CD8-positive, alpha-beta memory T cell (primary cell): ENCODE measurements around the gene RGS1. TPM values are rescaled to one million over a fixed set of nuclear protein-coding genes. Genes with fewer than 3 reads are reported as not detected.

Experiments
- CTCF ChIA-PET: fragments of 350-600 bp; sonication (Branson Sonifier 250); formaldehyde crosslinking; loops from one replicate; lab custom pipeline; 2021; ENCODE audit warnings: antibody characterized with exemption; lab: Charles Lee
- POLR2A ChIA-PET: fragments of 350-600 bp; sonication (Branson Sonifier 250); formaldehyde crosslinking; loops from one replicate; lab custom pipeline; 2021; ENCODE audit warnings: antibody characterized with exemption; lab: Charles Lee
- DNase-seq, 5 donors: peaks; one replicate each; pipeline versions ENCODE4 v3.0.0 to v3.0.0-alpha.2; 2020 to 2022; ENCODE audit warnings: mixed read lengths in 1 of 5
- H3K27ac ChIP-seq: one replicate; pipeline ENCODE4 v1.7.0; 2013; ENCODE audit warnings: low read depth, mild to moderate bottlenecking, low read length, moderate library complexity
- H3K27me3 ChIP-seq: 2 replicates; pipeline ENCODE4 v1.7.0; 2013; ENCODE audit warnings: low read length, mild to moderate bottlenecking; ENCODE audit not compliant: insufficient read depth, poor library complexity, severe bottlenecking
- H3K36me3 ChIP-seq: 2 replicates; pipeline ENCODE4 v1.7.0; 2013; ENCODE audit warnings: mild to moderate bottlenecking, low read length, moderate library complexity; ENCODE audit not compliant: insufficient read depth
- H3K4me1 ChIP-seq: 2 replicates; pipeline ENCODE4 v1.7.0; 2013; ENCODE audit warnings: mild to moderate bottlenecking, low read length, moderate library complexity; ENCODE audit not compliant: insufficient read depth
- H3K4me3 ChIP-seq: 2 replicates; pipeline ENCODE4 v1.7.0; 2013; ENCODE audit warnings: mild to moderate bottlenecking, low read length
- H3K9me3 ChIP-seq: 2 replicates; pipeline ENCODE4 v1.7.0; 2013; ENCODE audit warnings: mild to moderate bottlenecking, low read length
- H3K27ac Mint-ChIP-seq, 8 donors: one replicate each; pipeline ENCODE4 v1.8.0; 2020 to 2021; ENCODE audit warnings: mixed read lengths in 8 of 8, mild to moderate bottlenecking in 6 of 8, inconsistent platforms in 3 of 8, moderate library complexity in 3 of 8
- H3K27me3 Mint-ChIP-seq, 2 donors: one replicate each; pipeline ENCODE4 v1.8.0; 2020 to 2021; ENCODE audit warnings: mixed read lengths in 2 of 2, mild to moderate bottlenecking in 1 of 2, moderate library complexity in 1 of 2
- H3K36me3 Mint-ChIP-seq, 3 donors: one replicate each; pipeline ENCODE4 v1.8.0; 2020 to 2021; ENCODE audit warnings: mixed read lengths in 3 of 3, inconsistent platforms in 1 of 3, mild to moderate bottlenecking in 1 of 3
- H3K4me1 Mint-ChIP-seq, 3 donors: one replicate each; pipeline ENCODE4 v1.8.0; 2020 to 2021; ENCODE audit warnings: mixed read lengths in 3 of 3, inconsistent platforms in 1 of 3, mild to moderate bottlenecking in 1 of 3
- H3K4me3 Mint-ChIP-seq, 7 donors: one replicate each; pipeline ENCODE4 v1.8.0; 2020 to 2021; ENCODE audit warnings: mixed read lengths in 7 of 7, mild to moderate bottlenecking in 6 of 7, moderate library complexity in 4 of 7, inconsistent platforms in 2 of 7
- H3K9me3 Mint-ChIP-seq, 5 donors: one replicate each; pipeline ENCODE4 v1.8.0; 2020 to 2022; ENCODE audit warnings: mixed read lengths in 5 of 5, mild to moderate bottlenecking in 3 of 5, moderate library complexity in 2 of 5, inconsistent platforms in 1 of 5
- polyA plus RNA-seq: library from polyadenylated mRNA; unstranded; fragments of 300-500 nt; fragmentation: Illumina TruSeq; gene quantifications from one replicate; pipeline ENCODE4 v1.2.3, GENCODE V29; 2021
- total RNA-seq, 2 experiments: library from RNA; stranded (reverse); gene quantifications; one replicate each; pipeline ENCODE4 v1.2.3, GENCODE V29; 2021

RGS1 gene
- total and polyA plus RNA-seq, 3 experiments from 2014 or later: 56.8 to 82.9 (median 59.6) TPM

DNA sequence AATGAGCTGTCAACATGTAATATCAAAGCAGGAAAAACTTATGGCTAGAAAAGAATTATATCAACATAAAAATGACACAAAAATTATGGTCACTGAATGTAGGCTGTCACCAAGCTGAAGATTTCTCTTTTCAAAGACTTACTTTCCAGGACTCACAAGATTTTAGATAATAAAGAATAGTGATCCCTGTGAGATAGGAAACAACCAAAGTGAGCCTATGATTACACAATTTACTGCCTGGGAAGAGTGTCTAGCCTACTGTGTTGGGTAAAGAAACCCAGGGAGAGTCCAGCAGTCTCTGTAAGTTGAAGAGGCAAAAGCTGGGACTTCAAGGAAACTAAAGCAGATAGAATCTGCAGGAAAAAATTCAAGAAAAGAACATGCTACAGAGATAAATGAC, 20.2 kb upstream of the RGS1 start:
- Mint-ChIP-seq H3K27ac (no peak overlapping the region), H3K36me3 (peaks cover 0 to 2% (median 0%) of the 10 kb centered on the region in 3 donors), H3K4me3 (no peak overlapping the region), H3K27me3 (peaks cover 0 to 2% of the 10 kb centered on the region in 2 donors), H3K9me3 (no peaks in the 10 kb centered on the region), H3K4me1 (peaks cover 34 to 45% (median 42%) of the 10 kb centered on the region in 3 donors)
- no peaks in the 10 kb centered on the region for H3K27me3 ChIP-seq
- no peak for DNase-seq
- ChIA-PET POLR2A (interaction anchor here (0.7 kb wide), 1 partner anchor 12 kb away, joined by 3 read pairs; no protein-coding TSS in a partner anchor), CTCF (no interaction called here)
- no peak overlapping the region for H3K4me3 ChIP-seq
- H3K36me3 ChIP-seq: no peaks in the 10 kb centered on the region
- no peak overlapping the region for H3K27ac ChIP-seq
- H3K9me3 ChIP-seq: no peaks in the 10 kb centered on the region
- H3K4me1 ChIP-seq: peaks cover 12% of the 10 kb centered on the region

- Histone ChIP-seq H3K9me3 (no peaks in the 10 kb centered on the region), H3K4me1 (peaks cover 1% of the 10 kb centered on the region), H3K27ac (no peak overlapping the region), H3K36me3 (no peaks in the 10 kb centered on the region), H3K4me3 (no peak overlapping the region), H3K27me3 (no peaks in the 10 kb centered on the region)
- peaks cover 25 to 26% (median 26%) of the 10 kb centered on the region in 3 donors for H3K4me1 Mint-ChIP-seq
- CTCF ChIA-PET: no interaction called here
- H3K4me3 Mint-ChIP-seq: no peak overlapping the region
- no peak for DNase-seq
- peaks cover 0 to 2% of the 10 kb centered on the region in 2 donors for H3K27me3 Mint-ChIP-seq
- peak overlapping the region in 2 of 8 donors; percentile 64 to 76 for H3K27ac Mint-ChIP-seq
- H3K36me3 Mint-ChIP-seq: peaks cover 0 to 2% (median 0%) of the 10 kb centered on the region in 3 donors
- H3K9me3 Mint-ChIP-seq: no peaks in the 10 kb centered on the region
- POLR2A ChIA-PET: no interaction called here
These were observed 17.6 kb upstream of the RGS1 start for GRCh38 chr1:192557841-192558595.

GRCh38 chr1:192559115-192560006, 16.2 kb upstream of the RGS1 start:
- DNase-seq: no peak
- Histone ChIP-seq H3K4me1 (no peaks in the 10 kb centered on the region), H3K9me3 (no peaks in the 10 kb centered on the region), H3K27me3 (no peaks in the 10 kb centered on the region), H3K27ac (no peak overlapping the region), H3K36me3 (no peaks in the 10 kb centered on the region), H3K4me3 (no peak overlapping the region)
- Mint-ChIP-seq H3K36me3 (peaks cover 0 to 2% (median 1%) of the 10 kb centered on the region in 3 donors), H3K4me3 (peak overlapping the region in 1 of 7 donors; percentile 24), H3K27ac (peak overlapping the region; percentile 4 to 89 (median 52)), H3K27me3 (peaks cover 0 to 2% of the 10 kb centered on the region in 2 donors), H3K4me1 (peaks cover 17 to 19% (median 18%) of the 10 kb centered on the region in 3 donors), H3K9me3 (no peaks in the 10 kb centered on the region)
- ChIA-PET POLR2A (no interaction called here), CTCF (no interaction called here)

- H3K27ac Mint-ChIP-seq: peak overlapping the region in 1 of 8 donors; percentile 15
- Histone ChIP-seq H3K4me1 (peaks cover 8% of the 10 kb centered on the region), H3K27ac (no peak overlapping the region), H3K4me3 (no peak overlapping the region), H3K27me3 (no peaks in the 10 kb centered on the region), H3K9me3 (no peaks in the 10 kb centered on the region), H3K36me3 (no peaks in the 10 kb centered on the region)
- no peak overlapping the region for H3K4me3 Mint-ChIP-seq
- peaks cover 26 to 35% (median 31%) of the 10 kb centered on the region in 3 donors for H3K4me1 Mint-ChIP-seq
- peaks cover 0 to 7% (median 2%) of the 10 kb centered on the region in 3 donors for H3K36me3 Mint-ChIP-seq
- H3K27me3 Mint-ChIP-seq: peaks cover 0 to 2% of the 10 kb centered on the region in 2 donors
- ChIA-PET CTCF (no interaction called here), POLR2A (no interaction called here)
- DNase-seq: no peak
- H3K9me3 Mint-ChIP-seq: no peaks in the 10 kb centered on the region
These were observed 14.3 kb upstream of the RGS1 start for GRCh38 chr1:192561301-192561700.

DNA sequence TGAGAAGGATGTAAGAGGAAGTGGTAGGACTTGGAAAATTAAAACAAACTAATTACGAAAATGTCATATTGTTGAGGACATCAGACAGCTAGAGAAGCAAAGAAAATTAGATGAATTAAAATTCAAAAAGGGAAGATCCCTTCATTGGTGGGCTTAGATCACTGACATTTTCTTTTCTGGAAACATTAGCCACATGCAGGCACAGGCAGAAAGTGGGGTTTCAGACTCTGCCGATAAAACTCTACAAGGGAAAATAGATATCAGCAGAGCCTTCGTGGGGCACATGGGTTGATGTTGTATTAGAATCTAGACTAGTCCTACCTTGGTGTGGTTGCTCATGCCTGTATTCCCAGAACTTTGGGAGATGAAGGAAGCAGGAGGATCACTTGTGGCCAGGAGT, 12.4 kb upstream of the RGS1 start:
- H3K36me3 ChIP-seq: no peaks in the 10 kb centered on the region
- no peaks in the 10 kb centered on the region for H3K9me3 ChIP-seq
- peaks cover 20% of the 10 kb centered on the region for H3K4me1 ChIP-seq
- H3K9me3 Mint-ChIP-seq: no peaks in the 10 kb centered on the region
- peaks cover 38 to 53% (median 43%) of the 10 kb centered on the region in 3 donors for H3K4me1 Mint-ChIP-seq
- H3K4me3 ChIP-seq: no peak overlapping the region
- H3K27ac Mint-ChIP-seq: peak overlapping the region in 1 of 8 donors; percentile 2
- POLR2A ChIA-PET: no interaction called here
- H3K4me3 Mint-ChIP-seq: no peak overlapping the region
- H3K36me3 Mint-ChIP-seq: peaks cover 0 to 7% (median 2%) of the 10 kb centered on the region in 3 donors
- no peak for DNase-seq
- CTCF ChIA-PET: interaction anchor here (1.5 kb wide), 1 partner anchor 11 kb away, joined by 4 read pairs; no protein-coding TSS in a partner anchor
- no peaks in the 10 kb centered on the region for H3K27me3 ChIP-seq
- H3K27me3 Mint-ChIP-seq: peaks cover 0 to 2% of the 10 kb centered on the region in 2 donors
- no peak overlapping the region for H3K27ac ChIP-seq

DNA sequence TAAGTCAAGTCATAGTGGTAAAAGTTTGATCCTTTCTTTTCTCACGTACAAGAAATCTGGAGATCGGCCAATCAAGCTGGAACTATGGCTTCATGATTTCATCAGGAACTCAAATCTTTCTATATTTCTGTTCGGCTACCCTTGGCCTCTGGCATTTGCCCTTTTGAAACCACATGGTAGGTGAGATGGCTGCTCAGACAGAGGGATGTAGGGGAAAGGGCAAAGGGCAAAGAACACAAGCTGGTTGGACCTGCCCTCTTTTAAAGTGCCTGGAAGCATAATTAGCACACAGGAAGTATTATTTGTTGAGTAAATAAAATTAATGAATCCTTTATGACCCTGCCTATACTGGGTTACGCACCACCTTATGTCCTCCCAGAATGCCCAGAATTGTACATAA, 11.5 kb upstream of the RGS1 start:
- Mint-ChIP-seq H3K36me3 (peaks cover 0 to 7% (median 2%) of the 10 kb centered on the region in 3 donors), H3K9me3 (peaks cover 0 to 2% (median 0%) of the 10 kb centered on the region in 5 donors), H3K4me3 (no peak overlapping the region), H3K4me1 (peaks cover 36 to 51% (median 40%) of the 10 kb centered on the region in 3 donors), H3K27me3 (peaks cover 0 to 2% of the 10 kb centered on the region in 2 donors), H3K27ac (peak overlapping the region in 2 of 8 donors; percentile 27 to 74)
- no peak for DNase-seq
- H3K27me3 ChIP-seq: no peaks in the 10 kb centered on the region
- H3K36me3 ChIP-seq: no peaks in the 10 kb centered on the region
- H3K4me1 ChIP-seq: peaks cover 20% of the 10 kb centered on the region
- CTCF ChIA-PET: interaction anchor here (1.5 kb wide), 1 partner anchor 10 kb away, joined by 4 read pairs; no protein-coding TSS in a partner anchor
- no peaks in the 10 kb centered on the region for H3K9me3 ChIP-seq
- no peak overlapping the region for H3K27ac ChIP-seq
- H3K4me3 ChIP-seq: no peak overlapping the region
- POLR2A ChIA-PET: no interaction called here

GRCh38 chr1:192565946-192566345, 9.6 kb upstream of the RGS1 start:
- H3K27me3 Mint-ChIP-seq: no peaks in the 10 kb centered on the region
- peaks cover 0 to 16% (median 2%) of the 10 kb centered on the region in 3 donors for H3K36me3 Mint-ChIP-seq
- H3K36me3 ChIP-seq: no peaks in the 10 kb centered on the region
- H3K4me1 Mint-ChIP-seq: peaks cover 32 to 44% (median 33%) of the 10 kb centered on the region in 3 donors
- no peaks in the 10 kb centered on the region for H3K27me3 ChIP-seq
- POLR2A ChIA-PET: no interaction called here
- no peak for DNase-seq
- peak overlapping the region in 3 of 8 donors; percentile 72 to 94 (median 86) for H3K27ac Mint-ChIP-seq
- no peak overlapping the region for H3K27ac ChIP-seq
- peak overlapping the region in 1 of 7 donors; percentile 34 for H3K4me3 Mint-ChIP-seq
- H3K9me3 ChIP-seq: no peaks in the 10 kb centered on the region
- CTCF ChIA-PET: no interaction called here
- H3K9me3 Mint-ChIP-seq: peaks cover 2 to 10% (median 7%) of the 10 kb centered on the region in 5 donors
- H3K4me1 ChIP-seq: peaks cover 20% of the 10 kb centered on the region
- H3K4me3 ChIP-seq: no peak overlapping the region
